GM12878 (cell line): ENCODE results near the gene CPSF4L. TPM values are rescaled to one million over a fixed set of nuclear protein-coding genes. Genes with fewer than 3 reads are reported as not detected.

Experiments used
- ATAC-seq: fragments of 200-7000 bp; cut with Tn5 transposase; 3 replicates; pipeline ENCODE4 v1.9.1; 2020; ENCODE audit warnings: mild to moderate bottlenecking, moderate library complexity
- BruUV-seq: library from RNA; stranded (reverse); fragments of 400-500 nt; replicated peaks from 2 replicates; lab custom pipeline; 2021; lab: Mats Ljungman, UMichigan
- CTCF ChIA-PET: fragments of 300-600 bp; sonication (Branson Sonifier 250); formaldehyde crosslinking; extraction: SDS; loops from one replicate; lab custom pipeline; 2021; ENCODE audit warnings: inconsistent platforms; lab: Yijun Ruan, JAX
- POLR2A ChIA-PET: fragments of 350-600 bp; formaldehyde crosslinking; extraction: SDS; loops from one replicate; lab custom pipeline; 2021; ENCODE audit warnings: inconsistent platforms; lab: Charles Lee
- RAD21 ChIA-PET: fragments of 300-600 bp; sonication (Branson Sonifier 250); formaldehyde crosslinking; loops from one replicate; lab custom pipeline; 2023; ENCODE audit warnings: antibody characterized with exemption; ENCODE audit not compliant: unreplicated experiment; lab: Charles Lee
- SMC1A ChIA-PET: fragments of 300-600 bp; sonication (Branson Sonifier 250); formaldehyde crosslinking; loops from one replicate; lab custom pipeline; 2023; ENCODE audit not compliant: unreplicated experiment, uncharacterized antibody; lab: Charles Lee
- DNase-seq: peaks from one replicate; pipeline ENCODE4 v3.0.0-alpha.2; 2011; ENCODE audit warnings: low read depth, low spot score
- FAIRE-seq: peaks from 3 replicates; lab custom pipeline; 2011; peaks lifted over from hg19 to GRCh38; lab: Jason Lieb, UNC
- H2AFZ ChIP-seq: 2 replicates; pipeline ENCODE4 v1.6.0; 2011; ENCODE audit warnings: low read depth, low read length, control low read depth; ENCODE audit not compliant: control insufficient read depth
- H3K27ac ChIP-seq: 2 replicates; pipeline ENCODE4 v1.5.1; 2011; ENCODE audit warnings: control low read depth; ENCODE audit not compliant: control insufficient read depth, insufficient read depth
- H3K27me3 ChIP-seq, 2 experiments: replicated peaks in 1 of 2; 2 replicates each; pipeline versions ENCODE4 v1.6.0 to v1.6.1; 2011; ENCODE audit warnings: low read length in 1 of 2; ENCODE audit not compliant: control insufficient read depth in 2 of 2, insufficient read depth in 2 of 2
- H3K36me3 ChIP-seq, 2 experiments: 2 replicates each; pipeline ENCODE4 v1.5.1; 2011; ENCODE audit warnings: low read length in 1 of 2; ENCODE audit not compliant: control insufficient read depth in 2 of 2, insufficient read depth in 2 of 2
- H3K4me1 ChIP-seq: 2 replicates; pipeline ENCODE4 v1.6.1; 2011; ENCODE audit warnings: mild to moderate bottlenecking, low read length, moderate library complexity, mixed read lengths; ENCODE audit not compliant: control insufficient read depth, insufficient read depth
- H3K4me2 ChIP-seq: 2 replicates; pipeline ENCODE4 v1.6.0; 2011; ENCODE audit warnings: control low read depth; ENCODE audit not compliant: control insufficient read depth, insufficient read depth
- H3K4me3 ChIP-seq: fragments of 200-600 bp; sonication (generic); 2 replicates; pipeline ENCODE4 v1.5.1; 2016
- H3K79me2 ChIP-seq: 2 replicates; pipeline ENCODE4 v1.6.0; 2011; ENCODE audit warnings: low read length; ENCODE audit not compliant: control insufficient read depth, insufficient read depth
- H3K9ac ChIP-seq: 2 replicates; pipeline ENCODE4 v1.8.0; 2011; ENCODE audit warnings: low read length, control low read depth, mixed read lengths; ENCODE audit not compliant: control insufficient read depth, insufficient read depth
- H3K9me3 ChIP-seq: replicated peaks from 3 replicates; pipeline ENCODE4 v1.5.1; 2011; ENCODE audit warnings: mild to moderate bottlenecking, low read length; ENCODE audit not compliant: control insufficient read depth, insufficient read depth
- H4K20me1 ChIP-seq: 2 replicates; pipeline ENCODE4 v1.6.0; 2011; ENCODE audit not compliant: control insufficient read depth, insufficient read depth
- FOXM1 ChIP-seq: IDR thresholded peaks from 2 replicates; pipeline ENCODE4 v1.6.1; 2012; ENCODE audit warnings: low read depth, mild to moderate bottlenecking, inconsistent platforms, low read length, moderate library complexity
- IKZF1 ChIP-seq: fragments of 450-650 bp; conservative IDR thresholded peaks from 2 replicates; pipeline ENCODE4 v1.6.1; 2017; ENCODE audit warnings: antibody characterized with exemption, mild to moderate bottlenecking
- NR2C2 ChIP-seq: IDR thresholded peaks from 2 replicates; pipeline ENCODE4 v1.6.1; 2011; ENCODE audit warnings: borderline replicate concordance, low read depth; ENCODE audit not compliant: control insufficient read depth, insufficient read length
- NRF1 ChIP-seq: conservative IDR thresholded peaks from 2 replicates; pipeline ENCODE4 v1.6.1; 2011; ENCODE audit warnings: mild to moderate bottlenecking, low read depth, low read length, improper control_type of control experiment
- POU2F2 ChIP-seq: IDR thresholded peaks from 3 replicates; pipeline ENCODE4 v1.6.1; 2011; ENCODE audit warnings: low read depth, mild to moderate bottlenecking, low read length, borderline replicate concordance
- SMAD1 ChIP-seq: fragments of 450-650 bp; IDR thresholded peaks from 2 replicates; pipeline ENCODE4 v1.6.1; 2018; ENCODE audit warnings: mild to moderate bottlenecking, low read depth; ENCODE audit not compliant: partially characterized antibody
- SRF ChIP-seq, 2 experiments: IDR thresholded peaks; 2 replicates each; pipeline ENCODE4 v1.6.1; 2011; ENCODE audit warnings: low read depth in 2 of 2, low read length in 2 of 2, mild to moderate bottlenecking in 1 of 2, moderate library complexity in 1 of 2
- WGBS: methylation state at CpG from one replicate; pipeline ENCODE4 v1.1.6; 2016; ENCODE audit warnings: low lambda C conversion rate; ENCODE audit not compliant: insufficient replicate concordance, insufficient coverage; ENCODE audit errors: missing lambda C conversion rate; 5-methylcytosine and 5-hydroxymethylcytosine counted together
- in situ Hi-C: fragments of 300-500 bp; cut with MboI; formaldehyde crosslinking; loops from 9 replicates; pipeline ENCODE4 v1.14.3; 2018; ENCODE audit warnings: mixed read lengths
- intact Hi-C: fragments of 100-400 bp; cut with micrococcal nuclease; formaldehyde crosslinking; loops from one replicate; pipeline ENCODE4 v1.14.2; 2022; ENCODE audit not compliant: unreplicated experiment
- polyA plus RNA-seq, 11 experiments: library from polyadenylated mRNA; depleted of rRNA in 4 of 11; unstranded in 6 of 11; stranded (reverse) in 5 of 11; fragments of >200 nt; fragmentation: Nextera tagmentation in 4 of 11; fragmentation: Illumina TruSeq in 1 of 11; extraction: Ambion mirVana in 4 of 11; extraction: Trizol in 1 of 11; gene quantifications; 1 replicate in 1 of 11; 2 replicates in 10 of 11; pipeline versions ENCODE4 v1.2.1 to v1.2.3, GENCODE V29; 2011 to 2016; ENCODE audit warnings: inconsistent platforms in 2 of 11, missing spikeins in 2 of 11, low read depth in 1 of 11
- total RNA-seq, 4 experiments: library from RNA; depleted of rRNA in 3 of 4; stranded (reverse); fragments of >200 nt in 3 of 4; fragmentation: Illumina TruSeq in 1 of 4; extraction: Trizol in 1 of 4; gene quantifications; 2 replicates each; pipeline versions ENCODE4 v1.2.1 to v1.2.3, GENCODE V29; 2013 to 2021
- TF ChIP-seq, protein P1 (sequence below): IDR thresholded peaks from 2 replicates; pipeline ENCODE4 v1.6.1; 2011; ENCODE audit warnings: mild to moderate bottlenecking, low read depth, low read length, moderate library complexity; ENCODE audit not compliant: insufficient replicate concordance

CPSF4L gene
- total and polyA plus RNA-seq, 10 of the 15 experiments (the other 5 are each of a cell fraction or from before 2014, with no cell fraction given), result not detected

- TF ChIP-seq, protein P1, sequence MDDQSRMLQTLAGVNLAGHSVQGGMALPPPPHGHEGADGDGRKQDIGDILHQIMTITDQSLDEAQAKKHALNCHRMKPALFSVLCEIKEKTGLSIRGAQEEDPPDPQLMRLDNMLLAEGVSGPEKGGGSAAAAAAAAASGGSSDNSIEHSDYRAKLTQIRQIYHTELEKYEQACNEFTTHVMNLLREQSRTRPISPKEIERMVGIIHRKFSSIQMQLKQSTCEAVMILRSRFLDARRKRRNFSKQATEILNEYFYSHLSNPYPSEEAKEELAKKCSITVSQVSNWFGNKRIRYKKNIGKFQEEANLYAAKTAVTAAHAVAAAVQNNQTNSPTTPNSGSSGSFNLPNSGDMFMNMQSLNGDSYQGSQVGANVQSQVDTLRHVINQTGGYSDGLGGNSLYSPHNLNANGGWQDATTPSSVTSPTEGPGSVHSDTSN, result no peak
- 0 out of 2 replicates have a peak, but pooled peaks have one; percentile 3 for TF ChIP-seq IKZF1
- no peak for TF ChIP-seq SRF (IDR thresholded peaks at IDR 0.05; ENCODE audit: low read depth in 2 of 2, low read length in 2 of 2)
- no peak for TF ChIP-seq FOXM1
- no peak for TF ChIP-seq SMAD1
- no peak for TF ChIP-seq NRF1
- no peak for TF ChIP-seq NR2C2
- no peak for TF ChIP-seq POU2F2
- no peak overlapping the region for H2AFZ ChIP-seq
- no peaks in the 10 kb centered on the region for H3K27me3 ChIP-seq
- 59% methylated on average over 11 of the region's 11 CpGs for WGBS
- no peak for ATAC-seq
- no peak for DNase-seq
- in situ Hi-C loops (no loop called here), intact Hi-C loops (no loop called here)
- H3K36me3 ChIP-seq, result no peaks in the 10 kb centered on the region
- H3K27ac ChIP-seq, result no peak overlapping the region
- ChIA-PET POLR2A (interaction anchor here (1.0 to 1.1 kb wide), 2 partner anchors 39 to 42 kb away, joined by 3 to 4 read pairs; no protein-coding TSS in a partner anchor), SMC1A (interaction anchor here (0.8 to 1.6 kb wide), 8 partner anchors 10 to 102 kb away, joined by 3 to 11 read pairs (median 4); no protein-coding TSS in a partner anchor), CTCF (interaction anchor here (0.8 to 1.4 kb wide), 10 partner anchors 9 to 103 kb away, joined by 3 to 8 read pairs (median 3); no protein-coding TSS in a partner anchor), RAD21 (interaction anchor here (0.6 to 1.9 kb wide), 8 partner anchors 12 to 540 kb away, joined by 3 to 12 read pairs (median 4); a partner anchor contains a TSS)
- no TSS peak for BruUV-seq
- H3K4me1 ChIP-seq, result peaks cover 14% of the 10 kb centered on the region
- no peak overlapping the region for H3K4me2 ChIP-seq
- no peak overlapping the region for H3K9ac ChIP-seq
- H3K9me3 ChIP-seq, result no peaks in the 10 kb centered on the region
- H3K4me3 ChIP-seq, result no peak overlapping the region
- no peak for FAIRE-seq
- H3K79me2 ChIP-seq, result no peaks in the 10 kb centered on the region
- H4K20me1 ChIP-seq, result no peaks in the 10 kb centered on the region
Observed at GRCh38 chr17:73267648-73268537, 6.2 kb upstream of the CPSF4L start.
